Activated CD4-positive, alpha-beta T cell treated with anti-CD3 and anti-CD28 coated beads, Interleukin-2, amount 50 U/mL, for 4 hours (primary cell): ENCODE data around the gene NOP56.

Experiments used
- DNase-seq, 2 experiments: peaks; one replicate each; pipeline ENCODE4 v3.0.0-alpha.2; 2020

Gene NOP56

DNA sequence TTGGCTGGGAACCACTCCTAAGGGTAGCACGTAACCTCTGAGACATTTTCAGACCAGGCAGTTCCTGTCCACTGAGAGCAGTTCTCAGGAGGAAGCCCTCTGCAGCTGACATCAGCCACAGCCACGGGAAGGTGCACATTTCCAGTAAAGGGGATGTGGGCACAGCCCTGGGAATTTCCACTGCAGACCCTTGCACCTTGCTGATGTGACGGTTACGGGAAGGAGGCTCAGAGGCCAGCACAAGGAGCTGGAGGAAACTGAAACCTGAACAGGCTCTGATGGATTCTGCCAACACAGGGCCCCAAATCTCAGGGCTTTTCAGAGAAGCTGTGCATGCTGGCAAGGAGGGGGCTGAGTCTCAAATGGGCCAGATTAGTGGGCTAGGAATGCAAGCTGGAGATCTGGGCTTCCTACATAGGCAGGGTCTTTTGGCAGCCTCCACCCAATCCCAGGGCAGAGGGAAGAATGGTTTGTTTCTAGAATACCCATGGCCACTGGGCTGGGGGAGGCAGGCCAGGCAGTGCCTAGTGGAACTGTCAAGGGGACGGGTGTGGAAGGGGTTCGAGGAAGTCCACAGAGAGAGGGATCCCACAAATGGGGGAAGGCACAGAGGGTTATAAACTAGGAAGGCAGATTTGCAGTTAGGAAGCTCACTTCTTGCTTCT, 54.4 kb downstream of the NOP56 start:
- no peak for DNase-seq

DNA sequence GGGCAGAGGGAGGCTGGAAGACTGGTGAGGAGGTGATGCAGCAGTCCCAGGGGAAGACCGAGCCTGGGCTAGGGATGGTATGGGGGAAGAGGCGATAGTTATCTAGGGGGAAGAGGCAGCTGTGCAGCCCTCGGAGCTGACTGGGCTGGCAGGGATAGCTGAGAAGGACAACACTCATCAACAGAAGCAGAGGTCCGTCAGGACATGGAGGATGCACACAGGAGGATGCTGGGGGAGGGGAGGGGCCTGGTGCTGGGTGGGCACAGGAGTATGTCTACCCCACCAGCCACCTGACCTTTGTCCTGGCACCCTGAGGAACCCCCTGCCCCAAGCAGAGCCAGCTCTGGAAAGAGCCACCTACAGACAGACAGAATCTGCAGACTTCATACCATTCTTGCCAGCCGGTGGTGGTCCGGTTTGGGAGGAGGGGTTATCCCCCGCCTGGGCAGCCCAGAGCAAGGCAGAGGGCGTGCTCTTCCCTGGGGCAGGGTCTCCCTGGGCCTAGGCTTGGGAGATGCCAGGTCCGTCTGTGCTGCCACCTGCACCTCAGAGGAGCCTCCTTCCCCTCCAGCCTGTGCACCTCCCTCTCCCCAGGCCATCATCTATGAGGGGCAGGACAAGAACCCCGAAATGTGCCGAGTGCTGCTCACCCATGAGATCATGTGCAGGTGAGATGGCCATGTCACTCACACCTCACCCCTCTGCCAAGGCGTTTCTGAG, 55.1 kb downstream of the NOP56 start:
- DNase-seq: no peak
